GM21825 (cell line): ENCODE results near the gene TLR2.

Experiments used
- ATAC-seq: cut with Tn5 transposase; IDR thresholded peaks from one replicate; pipeline ENCODE4 v1.9.1; 2021; ENCODE audit warnings: mild to moderate bottlenecking, moderate library complexity; ENCODE audit not compliant: unreplicated experiment

TLR2 gene

DNA sequence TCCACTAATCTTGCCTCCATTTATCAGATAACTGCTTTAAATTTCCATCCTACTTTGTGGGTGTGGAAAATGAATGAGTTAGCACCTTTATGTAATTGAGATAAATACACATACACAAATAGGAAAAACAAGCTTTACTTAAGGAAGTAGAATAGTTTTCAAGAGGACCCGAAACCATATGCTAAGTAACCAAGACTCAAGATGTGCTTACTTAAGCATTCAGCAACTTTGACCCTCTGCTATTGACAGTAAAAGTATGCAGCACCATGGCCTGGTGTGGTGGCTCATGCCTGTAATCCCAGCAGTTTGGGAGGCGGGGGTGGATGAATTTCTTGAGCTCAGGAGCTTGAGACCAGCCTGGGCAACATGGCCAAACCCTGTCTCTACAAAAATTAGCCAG lies 45.8 kb downstream of the TLR2 start:
- no peak for ATAC-seq

DNA sequence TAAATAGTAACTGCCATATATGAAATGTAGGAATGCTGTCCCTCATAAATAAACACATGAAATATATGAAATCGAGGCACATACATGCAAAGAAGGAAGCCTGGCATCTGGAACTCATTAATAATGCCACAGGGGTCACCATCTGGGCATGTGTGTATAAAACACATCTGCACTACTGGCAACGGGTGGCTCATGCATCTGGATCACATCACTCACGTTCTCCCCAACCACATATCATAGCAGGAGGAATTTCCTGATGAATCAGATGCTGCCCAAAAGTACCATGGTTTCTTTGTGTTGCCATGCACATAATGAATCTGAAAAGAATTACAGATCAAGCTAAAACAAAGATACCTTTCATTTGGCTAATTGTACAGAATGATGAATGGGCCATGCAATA lies 47.2 kb downstream of the TLR2 start:
- no peak for ATAC-seq

DNA sequence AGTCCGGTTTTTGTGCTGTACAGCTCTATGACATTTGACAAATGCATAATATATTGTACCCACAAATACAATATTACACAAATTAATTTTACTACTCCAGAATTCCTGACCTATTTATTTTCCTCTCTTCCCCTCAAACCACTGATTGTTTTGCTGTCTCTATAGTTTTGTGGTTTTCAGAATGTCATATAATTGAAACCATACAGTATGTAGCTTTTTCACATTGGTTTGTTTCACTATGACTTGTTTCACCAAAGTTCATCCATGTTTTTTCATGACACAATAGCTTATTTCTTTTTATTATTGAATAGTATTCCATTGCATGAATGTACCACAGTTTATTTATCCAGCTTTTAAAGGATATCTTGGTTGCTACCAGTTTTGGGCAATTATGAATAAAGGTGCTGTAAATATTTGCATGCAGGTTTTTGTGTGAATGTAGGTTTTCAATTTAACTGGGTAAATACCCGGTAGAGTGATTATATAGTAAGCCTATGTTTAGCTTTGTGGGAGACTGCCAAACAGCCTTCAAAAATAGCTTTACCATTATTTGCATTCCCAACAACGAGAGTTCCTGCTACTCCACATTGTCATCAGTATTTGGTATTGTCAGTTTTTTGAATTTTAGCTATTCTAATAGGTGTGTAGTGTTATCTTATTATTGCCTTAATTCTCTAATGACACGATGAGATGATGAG lies 49.8 kb downstream of the TLR2 start:
- ATAC-seq: no peak

DNA sequence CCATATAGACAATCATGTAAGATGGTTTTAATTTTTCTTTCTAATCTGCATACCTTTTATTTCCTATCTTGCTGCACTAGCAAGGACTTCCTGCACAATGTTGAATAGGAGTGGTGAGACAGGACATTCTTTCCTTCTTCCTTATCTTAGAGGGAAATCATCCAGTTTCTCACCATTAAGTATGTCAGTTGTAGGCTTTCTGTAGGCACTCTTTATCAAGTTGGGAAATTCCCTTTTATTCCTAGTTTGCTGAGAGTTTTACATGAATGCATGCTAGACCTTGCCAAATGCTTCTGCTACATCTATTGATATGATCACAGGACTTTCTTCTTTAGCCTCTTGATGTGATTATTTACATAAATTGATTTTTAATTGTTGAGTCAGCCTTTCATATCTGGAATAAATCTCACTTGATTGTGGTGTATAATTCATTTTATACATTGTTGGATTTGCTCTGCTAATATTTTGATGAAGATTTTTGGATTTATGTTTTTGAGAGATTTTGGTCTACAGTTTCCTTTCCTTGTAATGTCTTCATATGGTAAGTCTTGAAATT lies 51.9 kb downstream of the TLR2 start:
- ATAC-seq: no peak

DNA sequence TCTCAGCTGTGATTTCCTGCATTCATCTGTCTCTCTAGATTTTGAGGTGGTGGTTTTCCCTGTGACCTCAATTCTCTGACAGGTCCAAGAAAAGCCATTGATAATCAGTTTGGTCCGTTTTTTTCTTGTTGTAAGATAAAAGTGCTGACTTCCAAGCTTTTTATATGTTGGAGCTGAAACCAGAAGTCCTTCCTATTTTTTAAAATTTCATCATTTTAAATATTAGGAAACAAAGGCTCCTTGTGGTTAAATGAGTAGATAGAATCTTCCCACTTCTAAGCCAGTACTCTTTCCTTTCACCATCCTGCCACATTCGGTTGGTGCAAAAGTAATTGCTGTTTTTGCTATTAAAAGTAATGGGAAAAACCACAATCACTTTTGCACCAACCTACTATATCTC lies 57.5 kb downstream of the TLR2 start:
- ATAC-seq: no peak

DNA sequence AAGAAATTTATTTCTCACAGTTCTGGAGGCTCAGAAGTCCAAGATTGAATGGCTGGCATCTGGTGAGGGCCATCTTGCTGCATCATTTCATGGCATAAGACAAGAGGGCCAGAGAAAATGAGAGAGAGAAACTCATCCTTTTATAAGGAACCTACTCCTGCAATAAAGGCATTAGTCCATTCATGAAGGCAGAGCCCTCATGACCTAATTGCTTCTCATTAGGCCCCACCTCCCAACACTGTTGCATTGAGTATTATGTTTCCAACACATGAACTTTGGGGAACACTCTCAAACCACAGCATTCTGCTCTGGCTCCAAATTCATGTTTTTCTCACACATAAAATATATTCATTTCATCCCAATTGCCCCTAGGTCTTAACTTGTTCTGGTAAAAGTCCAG lies 61.6 kb downstream of the TLR2 start:
- no peak for ATAC-seq

DNA sequence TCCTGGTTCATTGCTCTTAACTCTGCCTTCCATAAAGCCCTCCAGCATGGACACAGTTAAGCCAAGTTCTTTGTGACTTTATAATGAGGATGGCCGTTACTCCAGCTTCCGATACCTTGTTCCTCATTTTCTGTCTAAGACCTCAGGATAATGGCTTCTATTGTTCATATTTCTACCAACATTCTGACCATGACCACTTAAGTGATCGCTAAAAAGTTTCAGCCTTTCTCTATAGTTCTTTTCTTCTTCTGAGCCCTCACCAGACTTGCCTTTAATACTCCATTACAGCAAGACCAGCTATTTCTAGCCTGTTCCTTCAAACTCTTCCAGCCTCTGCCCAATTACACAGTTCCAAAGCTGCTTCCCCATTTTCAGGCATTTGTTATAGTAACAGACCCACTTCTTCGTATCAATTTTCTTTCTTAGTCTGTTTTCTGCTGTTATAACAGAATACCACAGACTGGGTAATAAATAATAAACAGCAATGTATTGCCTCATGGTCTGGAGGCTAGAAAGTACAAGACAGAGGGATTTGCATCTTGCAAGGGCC lies 63.4 kb downstream of the TLR2 start:
- no peak for ATAC-seq

DNA sequence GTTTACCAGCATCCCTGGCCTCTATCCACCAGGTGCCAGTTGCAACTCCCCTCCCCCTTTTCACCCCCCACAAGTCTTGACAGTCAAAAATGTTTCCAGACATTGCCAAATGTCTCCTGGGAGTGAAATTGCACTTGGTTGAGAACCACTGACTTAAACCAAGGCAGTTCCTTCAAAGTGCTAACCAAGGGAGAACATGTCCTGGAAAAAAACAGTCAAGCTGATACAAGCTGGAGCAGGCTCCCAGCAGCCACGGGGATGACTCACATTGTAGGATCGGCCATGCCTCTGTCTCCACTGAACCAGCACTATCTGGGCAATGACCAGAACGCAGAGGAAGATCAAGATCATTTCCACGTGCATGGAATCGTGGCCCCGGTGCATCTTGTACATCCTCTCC lies 64.3 kb downstream of the TLR2 start:
- ATAC-seq: no peak

GRCh38 chr4:153750197-153750817 lies 66.2 kb downstream of the TLR2 start:
- ATAC-seq: no peak

- no peak for ATAC-seq
Observed at GRCh38 chr4:153755186-153755585, 71.1 kb downstream of the TLR2 start.
